Measurements from ENCODE around the gene FAM180A.
"Not testable (repeated sequence)": the region's sequence is repeated elsewhere in the genome, so short reads cannot be mapped to it uniquely, and the experiment has no call there.

FAM180A gene

DNA sequence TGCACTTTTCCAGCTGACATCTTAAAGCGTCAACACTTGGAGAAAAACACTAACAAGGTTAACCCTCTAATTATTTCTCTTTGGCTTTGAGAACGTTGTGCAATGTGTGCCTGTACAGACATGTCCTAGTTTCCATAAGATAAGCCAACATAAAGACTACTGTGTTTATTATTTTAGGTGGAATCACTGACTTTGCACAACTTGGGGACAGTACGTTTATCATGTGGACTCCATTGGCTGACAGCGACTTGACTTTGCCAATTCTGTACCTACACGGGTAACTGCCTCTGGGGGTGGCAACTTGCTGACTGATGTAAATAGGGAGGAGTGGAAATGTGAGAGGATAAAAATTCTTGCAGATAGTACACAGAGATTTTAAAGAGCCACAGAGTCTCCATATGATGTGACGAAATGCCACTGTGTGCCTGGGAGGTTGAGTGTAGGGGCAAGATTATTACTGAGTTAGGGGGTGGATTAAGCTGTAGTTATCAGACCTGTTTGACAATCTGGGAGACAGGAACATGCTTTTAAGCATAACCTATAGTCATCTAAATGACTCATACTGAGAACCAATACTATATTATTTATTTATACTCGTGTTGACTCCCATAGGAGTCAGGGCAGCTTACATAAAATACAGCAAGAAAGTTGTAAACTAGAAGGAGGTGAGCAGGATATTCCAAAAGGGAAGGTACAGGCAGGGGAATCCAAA lies 41.6 kb downstream of the FAM180A start:
- TF ChIP-seq, protein P1, sequence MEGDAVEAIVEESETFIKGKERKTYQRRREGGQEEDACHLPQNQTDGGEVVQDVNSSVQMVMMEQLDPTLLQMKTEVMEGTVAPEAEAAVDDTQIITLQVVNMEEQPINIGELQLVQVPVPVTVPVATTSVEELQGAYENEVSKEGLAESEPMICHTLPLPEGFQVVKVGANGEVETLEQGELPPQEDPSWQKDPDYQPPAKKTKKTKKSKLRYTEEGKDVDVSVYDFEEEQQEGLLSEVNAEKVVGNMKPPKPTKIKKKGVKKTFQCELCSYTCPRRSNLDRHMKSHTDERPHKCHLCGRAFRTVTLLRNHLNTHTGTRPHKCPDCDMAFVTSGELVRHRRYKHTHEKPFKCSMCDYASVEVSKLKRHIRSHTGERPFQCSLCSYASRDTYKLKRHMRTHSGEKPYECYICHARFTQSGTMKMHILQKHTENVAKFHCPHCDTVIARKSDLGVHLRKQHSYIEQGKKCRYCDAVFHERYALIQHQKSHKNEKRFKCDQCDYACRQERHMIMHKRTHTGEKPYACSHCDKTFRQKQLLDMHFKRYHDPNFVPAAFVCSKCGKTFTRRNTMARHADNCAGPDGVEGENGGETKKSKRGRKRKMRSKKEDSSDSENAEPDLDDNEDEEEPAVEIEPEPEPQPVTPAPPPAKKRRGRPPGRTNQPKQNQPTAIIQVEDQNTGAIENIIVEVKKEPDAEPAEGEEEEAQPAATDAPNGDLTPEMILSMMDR (IDR thresholded peaks at IDR 0.05; ENCODE audit: low read length, missing control alignments), result no peak
- DNase-seq (ENCODE audit: low read depth), result no peak

DNA sequence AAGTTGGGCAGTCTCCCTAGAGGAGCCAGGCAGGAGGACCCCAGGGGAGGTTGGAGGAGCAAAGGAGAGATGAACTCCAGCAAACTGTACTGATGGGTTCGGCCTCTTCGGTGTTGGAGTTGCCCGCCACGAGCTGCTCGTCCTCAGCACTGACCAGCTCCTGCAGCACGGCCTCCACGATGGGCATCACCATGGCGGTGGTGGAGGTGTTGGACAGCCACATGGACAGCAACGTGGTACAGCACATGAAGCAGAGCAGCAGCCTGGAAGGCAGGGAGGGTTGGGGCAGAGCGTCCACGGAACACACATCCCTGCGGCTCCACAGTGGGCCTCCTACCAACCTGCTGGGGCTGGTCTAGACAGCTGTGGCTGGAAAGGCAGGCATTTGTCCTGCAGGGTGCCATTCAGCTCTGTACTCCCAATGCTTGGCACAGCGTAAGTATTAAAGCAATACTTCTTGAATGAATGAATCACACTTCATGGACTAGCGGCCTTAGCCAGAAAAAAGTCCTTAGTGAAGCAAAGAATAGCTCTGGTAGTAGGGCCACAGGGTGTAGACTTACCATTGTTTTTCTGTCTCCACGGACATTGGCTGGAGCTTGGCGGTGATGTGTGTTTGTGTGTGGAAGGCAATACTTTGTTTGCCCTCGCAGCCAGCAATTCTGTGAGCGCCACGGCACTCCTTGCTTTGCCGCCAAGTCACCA lies 42.4 kb downstream of the FAM180A start:
- H3K4me3 ChIP-seq (replicated peaks; ENCODE audit: low read depth, low read length), result no peak overlapping the region
- DNase-seq (ENCODE audit: low read depth), result no peak
- TF ChIP-seq, protein P1 (IDR thresholded peaks at IDR 0.05; ENCODE audit: low read length, missing control alignments), result no peak

More for the DNA sequence above, 41.6 kb downstream of the FAM180A start:
- H3K4me3 ChIP-seq (replicated peaks; ENCODE audit: low read depth, low read length), result no peak overlapping the region

DNA sequence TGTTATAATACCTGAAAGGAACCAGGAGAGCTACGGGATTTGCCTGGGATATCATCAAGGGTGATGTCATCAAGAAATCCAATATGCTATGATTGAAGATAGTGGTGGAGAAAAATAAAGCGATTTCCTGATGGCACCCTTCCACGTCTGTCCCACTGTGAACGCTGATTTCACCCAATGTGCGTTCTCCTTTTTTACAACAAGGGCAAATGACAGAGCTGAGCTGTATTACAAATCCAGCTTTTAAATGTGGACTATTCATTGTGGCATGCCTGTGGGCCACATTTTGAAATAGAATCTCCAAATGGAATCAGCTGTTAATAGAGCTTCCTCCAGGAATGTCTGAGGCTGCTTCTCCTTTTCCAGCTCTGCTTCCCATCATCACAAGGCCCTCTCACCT lies 43.9 kb downstream of the FAM180A start:
- no peak for DNase-seq (ENCODE audit: low read depth)
- TF ChIP-seq, protein P1 (IDR thresholded peaks at IDR 0.05; ENCODE audit: low read length, missing control alignments), result no peak
- no peak overlapping the region for H3K4me3 ChIP-seq (replicated peaks; ENCODE audit: low read depth, low read length)

DNA sequence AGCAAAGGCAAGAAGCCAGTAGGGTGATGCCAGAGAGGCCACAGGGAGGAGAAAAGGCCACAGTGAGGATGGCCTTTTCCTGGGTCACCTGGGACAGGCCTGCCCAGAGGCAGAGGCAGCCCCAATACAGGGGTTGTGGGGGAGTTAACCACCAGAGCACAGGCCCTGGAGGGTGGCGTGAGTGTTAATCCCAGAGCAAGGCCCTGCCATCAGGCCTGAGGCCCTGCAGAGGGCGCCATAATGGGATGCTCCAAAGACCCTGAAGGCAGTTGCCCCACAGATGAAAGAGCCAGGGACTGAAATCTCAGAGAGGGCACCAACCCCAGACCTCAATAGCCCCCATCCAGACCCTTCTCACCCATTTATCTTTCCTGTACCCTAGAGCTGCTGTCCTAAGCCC lies 44.5 kb downstream of the FAM180A start:
- no peak overlapping the region for H3K4me3 ChIP-seq (replicated peaks; ENCODE audit: low read depth, low read length)
- no peak for DNase-seq (ENCODE audit: low read depth)
- TF ChIP-seq, protein P1 (IDR thresholded peaks at IDR 0.05; ENCODE audit: low read length, missing control alignments), result peak; percentile 18

DNA sequence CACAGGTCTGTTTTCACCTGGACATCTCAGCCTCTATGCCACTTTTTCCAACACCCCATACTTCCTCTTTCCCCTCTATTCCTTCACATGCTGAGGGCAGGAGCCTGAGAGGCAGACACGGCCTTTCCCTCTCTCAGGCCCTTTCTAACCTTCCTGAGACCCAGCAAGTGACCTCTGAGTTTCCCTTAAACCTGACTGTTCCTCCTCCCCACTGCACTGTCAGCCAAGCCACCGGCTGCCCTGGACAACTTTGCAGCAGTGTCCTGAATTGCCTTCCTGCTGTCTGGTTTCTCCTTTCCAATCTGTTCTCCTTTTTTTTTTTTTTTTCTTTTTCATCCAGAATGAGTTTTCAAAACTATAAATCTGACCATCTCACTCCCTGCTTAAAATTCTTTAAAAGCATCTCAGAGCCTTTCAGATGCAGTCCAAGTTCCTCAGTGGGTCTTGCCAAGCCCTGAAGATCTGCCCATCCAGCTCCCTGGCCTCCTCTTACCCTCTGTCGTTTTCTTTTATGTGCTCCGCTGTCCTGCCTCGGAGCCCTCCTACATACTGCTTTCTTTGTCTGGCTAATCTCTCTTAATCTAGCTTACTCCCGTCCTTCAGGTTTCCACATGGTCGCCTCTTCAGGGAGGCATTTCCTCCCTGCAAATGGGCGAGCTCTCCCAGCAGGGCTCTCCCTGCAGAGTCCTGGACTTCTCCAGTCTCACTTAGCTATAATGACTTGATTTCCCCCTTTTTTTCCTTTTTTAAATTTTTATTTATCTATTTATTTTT lies 51.1 kb downstream of the FAM180A start:
- TF ChIP-seq, protein P1 (IDR thresholded peaks at IDR 0.05; ENCODE audit: low read length, missing control alignments), result no peak
- DNase-seq (ENCODE audit: low read depth), result no peak
- H3K4me3 ChIP-seq (replicated peaks; ENCODE audit: low read depth, low read length), result no peak overlapping the region

DNA sequence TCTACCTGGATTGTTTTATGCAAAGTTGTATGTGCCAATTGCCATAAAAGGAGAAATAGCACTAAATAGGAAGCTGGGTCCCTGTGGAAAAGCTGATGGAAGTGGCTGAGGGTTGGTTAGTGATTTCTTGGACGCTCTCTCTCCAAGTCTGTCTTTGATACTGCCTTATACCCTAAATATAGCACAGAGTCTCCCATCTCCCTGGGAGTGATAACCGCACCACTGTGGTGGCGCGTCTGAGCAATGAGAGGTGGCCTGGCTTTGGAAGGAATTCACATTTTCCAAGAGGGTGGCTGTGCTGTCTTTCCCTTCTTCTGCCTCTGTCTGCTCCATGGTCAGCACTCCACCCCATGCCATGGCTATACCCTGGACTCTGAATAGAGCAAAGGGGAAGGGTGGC lies 55.1 kb downstream of the FAM180A start:
- TF ChIP-seq, protein P1 (IDR thresholded peaks at IDR 0.05; ENCODE audit: low read length, missing control alignments), result no peak
- H3K4me3 ChIP-seq (replicated peaks; ENCODE audit: low read depth, low read length), result no peak overlapping the region
- no peak for DNase-seq (ENCODE audit: low read depth)

DNA sequence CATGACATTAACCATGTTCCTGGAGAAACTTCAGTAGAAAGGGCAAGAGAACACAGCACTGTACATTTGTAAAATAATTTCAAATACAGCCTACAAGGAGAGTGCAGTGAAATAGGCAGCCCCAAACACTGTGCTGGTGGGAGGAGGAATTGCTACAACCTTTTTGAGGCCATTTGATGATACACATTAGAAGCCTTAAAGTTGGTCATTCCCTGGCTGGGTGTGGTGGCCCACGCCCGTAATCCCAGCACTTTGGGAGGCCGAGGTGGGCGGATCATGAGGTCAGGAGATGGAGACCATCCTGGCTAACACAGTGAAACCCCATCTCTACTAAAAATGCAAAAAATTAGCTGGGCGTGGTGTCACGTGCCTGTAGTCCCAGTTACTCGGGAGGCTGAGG lies 56.0 kb downstream of the FAM180A start:
- DNase-seq (ENCODE audit: low read depth); H3K4me3 ChIP-seq (replicated peaks; ENCODE audit: low read depth, low read length): not testable (repeated sequence)
